HG02884 (cell line): Measurements from ENCODE around the gene TMEM87A.

Experiments
- ATAC-seq: cut with Tn5 transposase; IDR thresholded peaks from one replicate; pipeline ENCODE4 v1.9.1; 2021; ENCODE audit warnings: mild to moderate bottlenecking, moderate library complexity; ENCODE audit not compliant: unreplicated experiment

Gene TMEM87A

GRCh38 chr15:42207674-42208579, 65.3 kb downstream of the TMEM87A start, which contains the start of gene VPS39:
Gene VPS39, minus strand, starts transcription at chr15:42208304. Its CDS starts 151 bp downstream, at chr15:42208153.
- peak; percentile 94 for ATAC-seq

GRCh38 chr15:42206406-42206805, 66.8 kb downstream of the TMEM87A start:
- no peak for ATAC-seq

GRCh38 chr15:42203891-42204290, 69.3 kb downstream of the TMEM87A start:
- no peak for ATAC-seq

GRCh38 chr15:42202653-42203052, 70.6 kb downstream of the TMEM87A start:
- ATAC-seq = no peak

- no peak for ATAC-seq
Measured at GRCh38 chr15:42201801-42202200, 71.4 kb downstream of the TMEM87A start.

- ATAC-seq = no peak
Measured at GRCh38 chr15:42199126-42199525, 74.1 kb downstream of the TMEM87A start.

- ATAC-seq = no peak
Measured at GRCh38 chr15:42198516-42198915, 74.7 kb downstream of the TMEM87A start.

- no peak for ATAC-seq
Measured at GRCh38 chr15:42194513-42194912, 78.7 kb downstream of the TMEM87A start.

GRCh38 chr15:42193383-42193782, 79.8 kb downstream of the TMEM87A start:
- no peak for ATAC-seq

GRCh38 chr15:42191610-42192346, 81.5 kb downstream of the TMEM87A start:
- no peak for ATAC-seq

GRCh38 chr15:42190370-42190769, 82.9 kb downstream of the TMEM87A start:
- no peak for ATAC-seq

- ATAC-seq = no peak
Measured at GRCh38 chr15:42185801-42186200, 87.4 kb downstream of the TMEM87A start.

- ATAC-seq = no peak
Measured at GRCh38 chr15:42184736-42185135, 88.5 kb downstream of the TMEM87A start.

- ATAC-seq = no peak
Measured at GRCh38 chr15:42184296-42184695, 88.9 kb downstream of the TMEM87A start.

GRCh38 chr15:42182961-42183360, 90.3 kb downstream of the TMEM87A start:
- no peak for ATAC-seq

- ATAC-seq = no peak
Measured at GRCh38 chr15:42182328-42182886, 90.8 kb downstream of the TMEM87A start.

GRCh38 chr15:42178056-42178455, 95.2 kb downstream of the TMEM87A start:
- no peak for ATAC-seq

GRCh38 chr15:42175671-42176070, 97.6 kb downstream of the TMEM87A start:
- no peak for ATAC-seq

GRCh38 chr15:42172475-42172874, 100.8 kb downstream of the TMEM87A start:
- no peak for ATAC-seq

- no peak for ATAC-seq
Measured at GRCh38 chr15:42171795-42172194, 101.4 kb downstream of the TMEM87A start.

GRCh38 chr15:42171122-42171521, 102.1 kb downstream of the TMEM87A start:
- no peak for ATAC-seq
